Measurements from ENCODE around the gene FTH1.
"Not testable (repeated sequence)": the region's sequence is repeated elsewhere in the genome, so short reads cannot be mapped to it uniquely, and the experiment has no call there.

FTH1 gene

DNA sequence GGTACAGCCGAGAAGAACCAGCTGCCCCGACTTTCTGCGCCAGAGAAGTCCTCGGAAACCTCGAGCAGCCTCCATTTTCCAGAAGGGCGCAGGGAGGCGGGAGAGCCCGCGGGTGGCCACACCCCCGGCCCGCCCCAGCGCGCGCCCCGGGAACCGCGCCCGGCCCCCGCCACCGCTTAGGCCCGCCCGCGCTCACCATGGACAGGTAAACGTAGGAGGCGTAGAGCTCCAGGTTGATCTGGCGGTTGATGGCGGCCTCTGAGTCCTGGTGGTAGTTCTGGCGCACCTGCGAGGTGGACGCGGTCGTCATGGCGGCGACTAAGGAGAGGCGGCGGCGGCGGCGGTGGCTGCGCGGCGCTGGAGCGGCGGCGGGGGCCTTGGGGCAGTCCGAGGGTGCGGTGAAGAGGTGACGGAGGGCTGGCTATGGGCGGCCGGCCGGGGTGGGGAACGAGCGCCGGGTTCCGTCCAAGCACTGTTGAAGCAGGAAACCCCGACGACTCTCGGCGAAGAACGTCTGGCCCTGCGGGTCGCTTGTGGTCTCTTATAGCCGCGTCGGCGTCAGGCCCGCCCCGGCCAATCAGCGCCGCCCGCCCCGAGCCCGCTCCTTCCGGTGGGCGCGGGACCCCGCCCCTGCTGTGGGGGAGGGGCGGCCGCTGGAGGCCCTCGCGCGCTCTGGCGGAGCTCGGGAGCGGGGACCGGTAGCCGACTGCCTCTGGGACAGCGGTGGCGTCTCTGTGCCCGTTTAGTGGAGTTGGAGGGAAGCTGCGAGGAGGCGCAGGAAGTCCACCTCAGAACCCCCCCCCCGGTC is at the start of gene FTH1:
FTH1 (minus strand) TSS at position 519 of the 808 bp plus-strand sequence; CDS start at position 310, 209 bp downstream.
- peak; percentile 71 for DNase-seq (ENCODE audit: low spot score)

DNA sequence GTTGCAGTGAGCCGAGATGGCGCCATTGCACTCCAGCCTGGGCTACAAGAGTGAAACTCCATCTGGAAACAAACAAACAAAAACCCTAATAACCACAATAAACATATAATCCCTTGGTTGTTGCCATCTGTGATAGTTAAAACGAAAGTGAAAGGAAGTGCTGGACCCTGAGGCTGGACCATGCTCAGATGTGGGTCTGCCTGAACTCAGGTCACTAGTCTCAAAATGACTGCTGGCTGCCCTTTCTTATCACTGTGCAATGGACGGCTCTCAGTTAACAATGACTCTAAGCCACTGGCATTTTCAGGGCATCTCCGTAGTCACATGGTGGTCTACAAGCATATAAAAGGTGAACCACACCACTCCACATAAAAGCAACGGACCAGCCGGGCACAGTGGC is 48.2 kb upstream of the FTH1 start:
- DNase-seq (ENCODE audit: low spot score), result no peak

DNA sequence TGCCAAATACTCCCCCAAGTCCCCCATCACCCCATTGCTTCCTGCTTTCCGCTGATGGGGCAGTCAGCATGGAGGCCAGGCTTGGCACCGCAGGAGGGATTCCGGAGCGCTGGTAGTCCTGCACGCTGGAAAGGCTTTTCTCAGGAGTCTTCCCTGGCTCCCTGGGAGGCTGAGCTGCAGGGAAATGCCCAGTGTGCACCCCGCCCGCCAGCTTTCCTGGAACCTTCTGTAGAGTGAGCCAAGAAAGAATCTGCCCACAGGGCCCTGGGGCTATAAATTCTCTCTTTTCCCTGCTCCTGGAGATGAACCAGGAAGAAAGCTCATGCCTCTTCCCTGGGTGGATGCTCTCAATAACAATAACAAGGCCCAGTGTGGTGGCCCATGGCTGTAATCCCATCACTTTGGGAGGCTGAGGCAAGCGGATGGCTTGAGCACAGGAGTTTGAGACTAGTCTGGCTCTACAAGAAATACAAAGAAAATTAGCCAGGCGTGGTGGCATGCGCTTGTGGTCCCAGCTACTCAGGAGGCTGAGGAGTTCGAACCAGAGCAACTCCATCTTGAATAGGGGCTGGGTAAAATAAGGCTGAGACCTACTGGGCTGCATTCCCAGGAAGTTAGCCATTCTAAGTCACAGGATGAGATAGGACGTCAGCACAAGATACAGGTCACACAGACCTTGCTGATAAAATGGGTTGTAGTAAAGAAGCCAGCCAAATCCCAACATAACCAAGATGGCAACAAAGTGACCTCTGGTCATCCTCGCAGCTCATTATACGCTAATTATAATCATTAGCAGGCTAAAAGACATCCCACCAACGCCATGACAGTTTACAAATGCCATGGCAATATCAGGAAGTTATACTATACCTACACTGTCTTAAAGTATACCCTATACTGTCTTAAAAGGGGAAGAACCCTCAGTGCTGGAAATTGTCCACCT is 46.4 kb upstream of the FTH1 start:
- peak; percentile 27 for DNase-seq (ENCODE audit: low spot score)

DNA sequence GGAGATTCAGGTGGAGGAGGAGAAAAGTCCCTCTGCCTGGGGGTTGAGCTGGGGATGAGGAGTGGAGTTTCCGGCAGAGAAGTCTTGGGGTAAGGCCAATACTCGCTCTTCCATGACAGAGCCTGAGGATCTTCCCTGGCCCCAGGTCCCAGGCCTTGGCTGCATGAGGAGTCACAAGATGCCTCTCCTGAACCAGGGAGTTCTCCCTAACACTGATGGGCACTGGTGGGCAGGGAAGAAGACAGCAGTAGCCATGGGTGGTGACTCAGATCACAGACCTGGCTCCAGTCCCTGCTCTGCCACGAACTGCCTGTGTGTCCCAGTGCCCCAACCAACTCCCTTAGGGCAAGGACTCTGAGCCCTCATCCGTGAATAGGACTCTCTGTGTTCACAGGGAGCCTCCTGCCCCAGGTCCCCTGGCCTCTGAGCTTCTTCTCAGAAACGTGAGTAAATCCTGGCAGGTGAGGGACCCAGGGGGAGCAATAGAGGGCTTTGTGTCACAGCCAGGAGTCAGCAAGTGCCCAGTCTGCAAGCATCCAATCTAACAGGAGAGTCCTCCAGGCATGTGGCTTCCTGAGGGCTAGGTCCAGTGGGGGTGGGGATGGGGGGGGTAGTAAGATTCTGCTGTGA is 45.5 kb upstream of the FTH1 start:
- DNase-seq (ENCODE audit: low spot score), result peak; percentile 24

DNA sequence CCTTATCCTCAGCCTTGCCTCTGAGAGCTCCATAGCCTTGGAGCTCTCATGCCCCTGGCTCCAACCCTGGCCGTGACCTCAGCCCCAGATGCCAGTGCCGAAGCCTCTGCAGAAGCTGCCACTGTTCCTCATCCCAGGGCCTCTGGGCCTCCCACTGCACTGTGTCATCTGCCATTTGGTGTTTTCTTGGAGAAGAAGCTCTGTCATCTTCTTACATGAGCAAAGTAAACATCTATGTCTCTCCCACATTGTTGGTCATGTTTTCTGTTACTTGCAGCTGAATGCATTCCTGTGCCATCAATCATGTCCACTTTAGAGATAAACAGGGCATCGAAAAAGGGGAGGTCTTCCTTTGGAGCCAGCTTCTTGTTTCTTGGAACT is 45.0 kb upstream of the FTH1 start:
- DNase-seq (ENCODE audit: low spot score), result no peak

DNA sequence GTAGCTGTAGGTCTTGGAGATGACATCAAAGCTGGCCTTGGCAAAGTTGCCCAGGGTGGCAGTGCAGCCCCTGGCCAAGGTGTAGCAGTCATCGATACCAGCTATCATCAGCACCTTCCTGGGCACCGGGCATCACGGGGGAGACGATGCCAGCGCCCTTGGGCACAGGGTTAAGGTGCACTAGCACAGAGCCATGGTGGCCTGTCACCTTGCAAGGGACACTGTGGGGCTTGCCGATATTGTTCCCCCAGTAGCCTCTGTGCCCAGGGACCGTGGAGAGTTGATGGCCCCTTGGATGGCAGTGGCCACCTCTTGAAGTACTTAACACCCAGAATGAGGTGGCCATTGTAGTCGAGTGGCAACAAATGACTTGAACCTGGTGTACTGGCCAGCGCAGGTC is 44.4 kb upstream of the FTH1 start:
- no peak for DNase-seq (ENCODE audit: low spot score)

DNA sequence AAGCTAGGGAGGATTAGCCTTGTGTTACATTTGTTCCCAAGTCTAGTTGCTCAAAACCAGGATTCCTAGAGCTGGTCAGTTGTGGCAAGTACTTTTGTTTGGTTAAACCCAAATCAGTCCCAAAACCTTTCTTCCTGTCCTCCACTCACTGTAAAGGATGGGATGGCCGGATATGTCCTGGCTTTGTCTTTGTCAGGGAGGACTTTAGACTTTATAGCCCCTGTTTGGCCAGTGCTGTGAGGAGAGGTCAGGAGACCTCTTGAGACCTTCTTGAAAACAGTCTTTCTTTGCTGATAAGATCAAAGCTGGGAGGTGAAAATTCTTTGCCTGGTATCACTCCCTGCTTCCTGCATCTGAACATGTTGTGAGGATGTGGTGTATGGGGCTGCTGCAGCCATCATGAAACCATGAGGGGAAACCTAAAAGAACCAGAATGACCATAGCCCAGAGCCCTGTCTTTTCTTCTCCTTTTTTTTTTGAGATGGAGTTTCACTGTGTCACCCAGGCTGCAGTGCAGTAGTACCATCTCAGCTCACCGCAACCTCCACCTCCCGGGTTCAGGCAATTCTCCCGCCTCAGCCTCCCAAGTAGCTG is 43.6 kb upstream of the FTH1 start:
- no peak for DNase-seq (ENCODE audit: low spot score)

DNA sequence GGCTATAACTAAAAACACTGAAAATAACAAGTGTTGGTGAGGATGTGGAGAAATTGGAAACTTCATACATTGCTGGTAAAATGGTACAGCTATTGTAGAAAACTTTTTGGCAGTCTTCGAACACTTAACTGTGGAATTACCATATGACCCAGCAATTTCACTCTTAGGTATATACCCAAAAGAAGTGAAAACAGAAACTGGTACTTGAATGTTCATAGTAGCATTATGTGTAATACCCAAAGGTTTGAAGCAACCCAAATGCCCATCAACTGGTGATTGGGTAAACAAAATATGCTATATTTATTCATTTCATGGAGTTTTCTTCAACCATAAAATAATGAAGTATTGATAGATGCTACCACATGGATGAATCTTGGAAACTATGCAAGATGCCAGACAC is 40.8 kb upstream of the FTH1 start:
- DNase-seq (ENCODE audit: low spot score), result no peak

DNA sequence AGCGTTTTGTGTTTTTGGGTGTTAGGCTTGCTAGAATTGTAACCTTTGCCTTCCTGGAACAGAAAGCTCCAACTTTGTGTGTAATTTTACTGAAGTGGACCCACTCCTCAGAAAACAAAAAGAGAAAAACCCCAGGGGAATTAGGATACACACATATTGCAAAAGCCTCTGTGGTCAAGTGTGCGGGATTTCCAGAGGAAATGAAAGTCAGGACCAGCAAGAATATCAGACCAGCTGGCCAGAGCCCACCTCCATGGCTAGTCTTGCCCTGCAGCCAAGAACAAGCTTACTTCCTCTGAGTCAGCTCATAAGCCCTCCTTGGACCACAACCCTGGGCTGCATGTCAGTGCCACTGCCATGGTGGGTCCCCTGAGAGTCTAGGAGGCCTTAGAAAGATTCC is 37.0 kb upstream of the FTH1 start:
- DNase-seq (ENCODE audit: low spot score), result no peak

DNA sequence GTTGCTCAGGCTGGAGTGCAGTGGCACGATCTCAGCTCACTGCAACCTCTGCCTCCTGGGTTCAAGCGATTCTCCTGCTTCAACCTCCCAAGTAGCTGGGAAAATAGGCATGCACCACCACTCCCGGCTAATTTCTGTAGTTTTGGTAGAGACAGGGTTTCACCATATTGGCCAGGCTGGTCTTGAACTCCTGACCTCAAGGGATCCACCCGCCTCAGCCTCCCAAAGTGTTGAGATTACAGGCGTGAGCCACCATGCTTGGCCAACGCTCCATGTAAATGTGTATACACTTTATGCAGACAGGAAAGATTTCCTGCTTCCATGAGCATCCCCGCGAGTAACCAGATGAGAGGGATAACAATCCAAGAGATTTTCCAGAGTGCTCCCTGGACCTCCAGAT is 34.8 kb upstream of the FTH1 start:
- DNase-seq (ENCODE audit: low spot score), result not testable (repeated sequence)

DNA sequence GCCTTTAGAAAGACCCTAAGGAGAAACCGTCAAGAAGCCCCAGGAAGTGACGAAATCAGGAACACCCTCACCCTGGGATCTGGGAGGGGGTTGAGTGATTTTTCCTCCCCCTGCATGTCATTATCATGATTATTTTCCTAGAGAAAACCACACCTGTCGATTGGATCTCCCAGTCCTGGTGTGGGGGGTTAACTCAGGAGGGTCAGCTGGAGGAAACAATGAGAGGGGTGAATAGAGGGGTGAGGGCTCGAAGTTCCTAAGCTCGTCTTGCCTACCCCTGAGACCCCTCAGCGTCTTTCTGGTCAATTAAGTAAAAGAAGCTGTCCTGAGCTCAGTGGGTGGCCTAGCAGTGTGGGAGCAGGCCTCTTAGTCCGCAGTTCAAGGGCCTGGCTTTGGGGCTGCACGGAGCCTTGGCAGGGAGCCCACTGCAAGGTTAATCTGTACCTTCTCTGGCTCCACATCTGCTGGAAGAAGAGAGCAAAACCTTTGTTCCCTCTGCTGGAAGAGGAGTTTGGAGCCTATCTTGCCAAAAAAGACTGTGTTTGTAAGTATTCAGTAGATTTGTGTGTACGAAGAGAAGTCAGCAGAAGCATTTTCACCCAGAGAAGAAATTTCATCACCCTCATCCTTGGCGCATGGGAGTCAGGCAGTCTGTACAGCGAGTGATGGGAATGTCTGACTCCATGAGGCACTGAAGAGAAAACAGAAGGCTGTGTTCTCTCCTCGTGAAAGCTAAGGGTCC is 34.2 kb upstream of the FTH1 start:
- no peak for DNase-seq (ENCODE audit: low spot score)

DNA sequence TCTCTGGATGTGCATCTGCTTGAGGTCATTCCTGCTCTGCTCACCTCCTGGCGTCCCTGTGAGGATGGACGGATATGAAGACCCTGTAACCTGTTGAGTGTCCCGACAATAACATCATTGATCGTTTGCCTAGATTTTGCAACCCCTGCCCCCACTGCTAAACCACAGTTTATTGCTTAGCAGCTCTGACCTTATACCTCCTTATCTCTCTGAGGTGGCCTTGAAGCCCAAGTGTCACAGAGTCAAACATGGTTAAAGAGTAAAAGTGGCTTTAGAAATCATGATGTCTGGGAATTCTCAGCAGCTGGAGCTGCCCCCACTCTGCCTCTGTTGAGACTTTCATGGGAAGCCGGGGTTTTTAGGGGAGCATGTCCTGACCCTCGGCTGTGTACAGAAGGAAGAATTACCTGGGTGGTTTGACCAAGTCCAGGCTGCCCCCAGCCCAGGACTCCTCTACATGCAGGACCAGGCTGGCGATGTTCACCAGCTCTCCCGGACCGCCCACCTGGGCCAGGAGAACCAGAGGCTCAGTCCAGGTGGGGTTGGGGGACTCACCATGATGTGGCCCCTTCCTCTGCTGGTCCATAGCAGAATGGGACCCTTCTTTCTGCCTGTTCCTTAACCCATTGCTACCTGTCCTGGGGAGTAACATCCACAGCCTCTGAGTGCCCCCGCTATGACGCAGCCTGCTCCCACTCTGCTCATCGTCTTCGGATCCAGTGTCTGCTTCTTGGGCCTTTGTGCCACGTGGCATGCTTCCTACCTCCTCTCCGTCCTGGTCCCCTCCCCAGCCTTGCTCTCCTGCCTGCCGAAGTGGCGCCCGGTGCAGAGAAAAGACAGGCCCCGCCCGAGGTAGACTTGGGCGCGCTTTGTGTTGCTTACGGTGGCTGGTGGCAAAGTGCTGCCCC is 33.4 kb upstream of the FTH1 start:
- DNase-seq (ENCODE audit: low spot score), result no peak

DNA sequence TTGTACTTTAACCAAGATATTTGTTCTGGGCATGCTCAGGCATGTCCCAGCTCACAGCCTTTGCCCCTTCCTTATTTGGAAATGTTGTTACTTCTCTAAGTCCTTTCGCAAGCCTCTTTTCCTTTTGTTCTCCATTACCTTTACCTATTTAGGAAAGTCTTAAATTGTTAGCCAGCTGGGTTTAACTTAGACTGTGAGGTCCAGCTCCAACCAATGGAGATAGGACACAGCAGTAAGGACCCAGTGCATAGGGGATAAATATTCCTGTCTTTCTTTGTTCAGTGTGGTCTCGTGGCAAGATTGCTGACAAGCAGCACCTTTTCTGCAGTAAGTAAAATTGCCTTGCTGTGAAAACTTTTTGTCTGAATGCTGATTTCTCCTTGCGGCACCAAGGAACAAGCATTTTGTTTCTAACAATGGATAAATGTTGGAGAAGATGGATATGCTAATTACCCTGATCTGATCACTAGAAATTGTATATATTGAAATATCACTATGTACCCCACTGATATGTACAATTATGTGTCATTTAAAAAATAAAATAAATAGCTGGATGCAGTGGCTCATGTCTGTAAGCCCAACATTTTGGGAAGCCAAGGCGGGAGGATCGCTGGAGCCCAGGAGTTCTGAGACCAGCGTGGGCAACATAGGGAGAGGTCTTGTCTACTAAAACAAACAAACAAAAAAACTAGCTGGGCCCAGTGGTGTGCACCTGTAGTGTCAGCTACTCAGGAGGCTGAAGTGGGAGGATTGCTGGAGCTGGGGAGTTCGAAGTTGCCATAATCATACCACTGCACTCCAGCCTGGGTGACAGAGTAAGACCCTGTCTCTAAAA is 31.9 kb upstream of the FTH1 start:
- no peak for DNase-seq (ENCODE audit: low spot score)

DNA sequence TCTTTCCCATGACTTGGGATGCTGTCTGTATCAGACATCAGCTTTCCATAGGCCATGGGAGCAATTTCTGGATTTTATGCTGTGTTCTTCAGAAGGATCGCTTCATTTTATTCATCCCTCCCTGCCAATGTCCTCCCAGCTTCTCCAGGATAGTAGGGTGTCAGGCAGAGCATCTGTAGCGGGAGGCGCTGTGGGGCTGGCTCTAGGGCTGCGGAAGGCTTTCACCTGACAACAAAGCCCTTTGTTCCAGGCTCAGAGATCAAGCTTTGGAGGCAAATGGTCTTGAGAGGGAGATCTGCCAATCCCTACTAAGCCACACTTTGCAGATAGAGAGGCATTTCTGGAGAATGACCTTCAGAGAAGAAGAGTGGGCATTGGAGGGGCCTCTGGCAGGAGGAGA is 29.5 kb upstream of the FTH1 start:
- DNase-seq (ENCODE audit: low spot score), result no peak

DNA sequence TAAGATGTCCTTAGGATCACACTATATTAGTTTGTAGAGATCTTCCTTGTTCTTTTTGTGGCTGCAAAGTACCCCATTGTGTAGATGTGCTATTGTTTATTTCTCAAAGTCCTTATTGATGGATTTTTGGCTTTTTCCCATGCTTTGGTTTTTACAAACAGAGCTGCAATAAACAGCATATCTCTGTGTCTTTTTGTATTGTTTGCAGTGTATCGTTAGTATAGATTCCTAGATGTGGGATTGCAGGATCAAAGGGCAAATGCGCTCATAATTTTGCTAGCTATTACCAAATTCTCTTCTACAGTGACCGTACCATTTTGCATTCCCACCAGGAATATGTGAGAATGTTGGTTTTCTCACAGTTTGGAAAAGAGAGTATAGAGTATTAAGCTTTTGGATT is 27.5 kb upstream of the FTH1 start:
- no peak for DNase-seq (ENCODE audit: low spot score)

DNA sequence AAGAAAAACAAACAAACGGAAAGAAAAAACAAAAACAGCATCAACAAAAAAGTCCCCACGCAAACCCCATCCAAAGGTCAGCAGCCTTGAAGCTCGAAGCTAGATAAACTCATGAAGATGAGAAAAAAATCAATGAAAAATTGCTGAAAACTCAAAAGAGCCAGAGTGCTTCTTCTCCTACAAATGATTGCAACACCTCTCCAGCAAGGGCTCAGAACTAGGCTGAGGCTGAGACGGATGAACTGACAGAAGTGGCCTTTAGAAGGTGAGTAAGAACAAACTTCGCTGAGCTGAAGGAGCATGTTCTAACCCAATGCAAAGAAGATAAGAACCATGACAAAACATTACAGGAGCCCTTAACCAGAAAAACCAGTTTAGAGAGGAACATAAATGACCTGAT is 18.4 kb upstream of the FTH1 start:
- no peak for DNase-seq (ENCODE audit: low spot score)

DNA sequence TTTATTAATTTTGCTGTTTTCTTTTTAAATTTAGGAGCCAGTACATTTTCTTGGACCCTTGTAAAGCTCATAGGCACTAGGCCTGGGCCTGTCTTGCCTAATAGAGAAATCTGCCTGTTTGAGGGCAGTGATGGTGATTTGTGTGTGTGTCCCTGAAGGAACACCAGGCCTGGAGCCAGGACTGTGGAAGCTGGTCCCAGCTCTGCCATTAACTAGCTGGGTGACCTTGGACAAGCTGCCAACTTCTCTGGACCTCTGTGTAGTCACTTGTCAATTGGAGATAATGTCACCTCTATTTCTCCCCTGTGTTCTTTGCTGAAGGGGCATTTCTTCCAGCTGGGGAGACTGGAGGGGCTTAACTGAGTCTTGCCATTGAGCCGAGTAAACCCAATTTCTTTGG is 16.0 kb upstream of the FTH1 start:
- DNase-seq (ENCODE audit: low spot score), result no peak

DNA sequence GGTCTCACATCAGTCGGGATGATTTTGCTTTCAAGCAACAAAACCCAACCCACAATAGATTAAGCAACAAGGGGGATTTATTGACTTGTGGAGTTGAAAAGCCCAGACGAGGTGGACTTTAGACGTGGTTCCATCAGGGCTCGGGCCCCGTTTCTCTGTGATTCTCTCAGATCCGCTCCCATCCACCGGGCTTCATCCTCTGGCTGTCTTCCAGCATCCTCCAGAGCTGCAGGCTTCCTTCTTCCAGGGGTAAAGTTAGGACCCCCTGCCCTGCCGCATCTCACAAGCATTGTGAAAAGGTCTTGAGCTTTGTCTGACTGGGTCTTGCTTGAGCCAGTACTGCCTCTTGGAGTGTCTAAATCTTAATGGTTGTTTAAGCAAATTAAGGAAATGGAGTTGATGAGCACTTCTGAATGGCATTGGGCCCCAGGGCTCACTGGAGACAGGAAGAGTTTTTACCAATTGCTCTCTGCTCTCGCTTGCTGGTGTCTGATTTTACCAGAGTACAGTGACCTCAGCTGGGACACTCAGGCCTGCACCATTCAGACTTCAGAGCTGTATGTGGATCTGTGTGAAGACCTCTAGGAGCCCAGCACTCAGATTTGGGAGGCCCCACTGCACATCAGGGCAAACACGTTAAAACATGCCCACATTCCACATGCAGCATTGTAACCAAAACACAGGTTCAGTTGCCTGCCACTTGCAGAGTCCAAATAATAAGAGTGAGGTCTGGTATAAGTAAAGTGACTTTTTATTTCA is 13.5 kb upstream of the FTH1 start:
- DNase-seq (ENCODE audit: low spot score), result no peak

All from COLO829 (cell line).